Measurements from ENCODE around the gene S100A6.

DNA sequence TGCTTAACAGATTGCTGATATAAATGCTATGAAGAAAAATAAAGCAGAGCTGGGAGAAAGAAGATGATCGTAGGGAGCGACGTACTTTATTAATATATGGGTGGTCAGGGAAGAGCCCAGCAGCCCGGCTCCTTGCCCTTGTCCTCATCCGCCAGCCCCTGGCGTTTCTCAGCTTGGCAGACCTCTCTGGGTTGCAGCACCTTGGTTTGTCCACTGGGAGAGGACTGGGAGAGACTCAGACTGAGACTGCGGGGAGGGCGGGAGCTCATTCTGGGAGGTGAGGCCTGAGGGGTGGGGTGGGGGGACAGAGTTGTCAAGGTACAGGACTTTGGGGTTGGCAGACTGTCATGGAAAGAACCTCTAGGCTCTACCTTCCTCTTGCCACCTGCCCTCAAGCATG is 16.5 kb upstream of the S100A6 start:
- TF ChIP-seq, protein P1, sequence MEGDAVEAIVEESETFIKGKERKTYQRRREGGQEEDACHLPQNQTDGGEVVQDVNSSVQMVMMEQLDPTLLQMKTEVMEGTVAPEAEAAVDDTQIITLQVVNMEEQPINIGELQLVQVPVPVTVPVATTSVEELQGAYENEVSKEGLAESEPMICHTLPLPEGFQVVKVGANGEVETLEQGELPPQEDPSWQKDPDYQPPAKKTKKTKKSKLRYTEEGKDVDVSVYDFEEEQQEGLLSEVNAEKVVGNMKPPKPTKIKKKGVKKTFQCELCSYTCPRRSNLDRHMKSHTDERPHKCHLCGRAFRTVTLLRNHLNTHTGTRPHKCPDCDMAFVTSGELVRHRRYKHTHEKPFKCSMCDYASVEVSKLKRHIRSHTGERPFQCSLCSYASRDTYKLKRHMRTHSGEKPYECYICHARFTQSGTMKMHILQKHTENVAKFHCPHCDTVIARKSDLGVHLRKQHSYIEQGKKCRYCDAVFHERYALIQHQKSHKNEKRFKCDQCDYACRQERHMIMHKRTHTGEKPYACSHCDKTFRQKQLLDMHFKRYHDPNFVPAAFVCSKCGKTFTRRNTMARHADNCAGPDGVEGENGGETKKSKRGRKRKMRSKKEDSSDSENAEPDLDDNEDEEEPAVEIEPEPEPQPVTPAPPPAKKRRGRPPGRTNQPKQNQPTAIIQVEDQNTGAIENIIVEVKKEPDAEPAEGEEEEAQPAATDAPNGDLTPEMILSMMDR (conservative IDR thresholded peaks at IDR 0.05 in 1 of 2, IDR thresholded peaks at IDR 0.05 in 1 of 2; ENCODE audit: low read depth in 1 of 2, low read length in 2 of 2) = peak in 1 of 2 donors; percentile 16
- no peak for TF ChIP-seq EZH2 (IDR thresholded peaks at IDR 0.05; ENCODE audit: low read length, missing control alignments)
